Measurements from ENCODE around the gene PLXNA4. TPM values are rescaled to one million over a fixed set of nuclear protein-coding genes. Genes with fewer than 3 reads are reported as not detected.

Gene PLXNA4
- total RNA-seq, 1 donor from 2014 or later, result 14.0 TPM

- intact Hi-C loops (cut with DNase I), result no loop called here
- Histone ChIP-seq H3K9me3 (no peaks in the 10 kb centered on the region), H3K27me3 (no peaks in the 10 kb centered on the region), H3K27ac (no peak overlapping the region), H3K36me3 (no peaks in the 10 kb centered on the region), H3K4me1 (no peaks in the 10 kb centered on the region), H3K4me3 (no peak overlapping the region)
- no peak for DNase-seq (ENCODE audit: extremely low spot score in 2 of 2)
- TF ChIP-seq CTCF (IDR thresholded peaks at IDR 0.05), result no peak
- no peak for TF ChIP-seq POLR2AphosphoS5 (IDR thresholded peaks at IDR 0.05; ENCODE audit: insufficient read depth in 1 of 2, low read depth in 1 of 2)
- TF ChIP-seq POLR2A (IDR thresholded peaks at IDR 0.05), result no peak
Measured at GRCh38 chr7:132110692-132111091, 465.6 kb downstream of the PLXNA4 start.

- DNase-seq (ENCODE audit: extremely low spot score in 2 of 2), result no peak
- no peak for TF ChIP-seq POLR2AphosphoS5 (IDR thresholded peaks at IDR 0.05; ENCODE audit: insufficient read depth in 1 of 2, low read depth in 1 of 2)
- TF ChIP-seq CTCF (IDR thresholded peaks at IDR 0.05), result no peak
- TF ChIP-seq POLR2A (IDR thresholded peaks at IDR 0.05), result no peak
- Histone ChIP-seq H3K4me1 (no peaks in the 10 kb centered on the region), H3K27me3 (no peaks in the 10 kb centered on the region), H3K36me3 (no peaks in the 10 kb centered on the region), H3K27ac (no peak overlapping the region), H3K9me3 (no peaks in the 10 kb centered on the region), H3K4me3 (no peak overlapping the region)
- intact Hi-C loops (cut with DNase I), result no loop called here
Measured at GRCh38 chr7:132109769-132110168, 466.5 kb downstream of the PLXNA4 start.

- DNase-seq (ENCODE audit: extremely low spot score in 2 of 2), result no peak
Measured at GRCh38 chr7:132108563-132108962, 467.7 kb downstream of the PLXNA4 start.

GRCh38 chr7:132106491-132106890 is 469.8 kb downstream of the PLXNA4 start:
- Histone ChIP-seq H3K4me1 (no peaks in the 10 kb centered on the region), H3K36me3 (no peaks in the 10 kb centered on the region), H3K9me3 (no peaks in the 10 kb centered on the region), H3K27me3 (no peaks in the 10 kb centered on the region), H3K27ac (no peak overlapping the region), H3K4me3 (no peak overlapping the region)
- DNase-seq (ENCODE audit: extremely low spot score in 2 of 2), result no peak
- TF ChIP-seq POLR2A (IDR thresholded peaks at IDR 0.05) (no peak), POLR2AphosphoS5 (IDR thresholded peaks at IDR 0.05; ENCODE audit: insufficient read depth in 1 of 2, low read depth in 1 of 2) (no peak), CTCF (IDR thresholded peaks at IDR 0.05) (no peak)
- intact Hi-C loops (cut with DNase I), result no loop called here

More at GRCh38 chr7:132108563-132108962, 467.7 kb downstream of the PLXNA4 start:
- Histone ChIP-seq H3K36me3 (no peaks in the 10 kb centered on the region), H3K9me3 (no peaks in the 10 kb centered on the region), H3K27me3 (no peaks in the 10 kb centered on the region), H3K27ac (no peak overlapping the region), H3K4me1 (no peaks in the 10 kb centered on the region), H3K4me3 (no peak overlapping the region)
- intact Hi-C loops (cut with DNase I), result no loop called here
- TF ChIP-seq CTCF (IDR thresholded peaks at IDR 0.05), result no peak
- TF ChIP-seq POLR2AphosphoS5 (IDR thresholded peaks at IDR 0.05; ENCODE audit: insufficient read depth in 1 of 2, low read depth in 1 of 2), result no peak
- TF ChIP-seq POLR2A (IDR thresholded peaks at IDR 0.05), result no peak

GRCh38 chr7:132105096-132105495 is 471.2 kb downstream of the PLXNA4 start:
- no peak overlapping the region for H3K4me3 ChIP-seq
- H3K4me1 ChIP-seq, result no peaks in the 10 kb centered on the region
- H3K36me3 ChIP-seq, result no peaks in the 10 kb centered on the region
- TF ChIP-seq POLR2AphosphoS5 (IDR thresholded peaks at IDR 0.05; ENCODE audit: insufficient read depth in 1 of 2, low read depth in 1 of 2) (no peak), CTCF (IDR thresholded peaks at IDR 0.05) (no peak), POLR2A (IDR thresholded peaks at IDR 0.05) (no peak)
- intact Hi-C loops (cut with DNase I), result no loop called here
- DNase-seq (ENCODE audit: extremely low spot score in 2 of 2), result no peak
- no peaks in the 10 kb centered on the region for H3K27me3 ChIP-seq
- no peaks in the 10 kb centered on the region for H3K9me3 ChIP-seq
- H3K27ac ChIP-seq, result no peak overlapping the region

Measured in vagina (tissue), 2 donors.